ENCODE data around the gene CD38.
A peak's percentile ranks its signal among the peaks of the same experiment; 100 is the strongest.

Gene CD38

DNA sequence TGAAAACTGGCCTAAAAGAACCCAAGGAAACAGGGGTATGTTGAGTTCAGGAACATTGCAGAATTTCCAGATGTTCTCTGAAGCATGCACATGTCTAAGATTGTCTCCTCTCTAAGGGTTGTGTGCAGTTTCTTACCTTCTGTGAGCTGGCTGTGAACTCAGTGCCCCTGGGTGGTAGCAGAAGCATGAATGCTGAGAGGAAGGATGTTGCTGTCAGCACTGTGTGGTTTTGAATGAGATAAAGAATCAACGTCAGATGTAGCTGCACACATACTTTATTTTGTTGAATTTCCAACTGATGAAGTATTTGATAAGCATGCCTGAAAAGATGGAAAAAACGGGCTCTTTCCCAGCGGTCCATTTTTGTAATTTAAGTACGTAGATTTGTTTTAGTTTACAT is 23.8 kb upstream of the CD38 start:
- Histone ChIP-seq H3K4me1 (ENCODE audit: insufficient read depth, low read length) (peaks cover 64% of the 10 kb centered on the region), H4K20me1 (ENCODE audit: insufficient read depth, low read length) (no peaks in the 10 kb centered on the region), H3K9ac (ENCODE audit: low read depth, low read length) (peak overlapping the region; percentile 77), H3K27me3 (ENCODE audit: insufficient read depth, low read length, poor library complexity) (no peaks in the 10 kb centered on the region), H3K79me2 (ENCODE audit: insufficient read depth, low read length) (peaks cover 67% of the 10 kb centered on the region), H3K4me2 (ENCODE audit: insufficient read depth, low read length) (peak overlapping the region; percentile 70), H3K4me3 (ENCODE audit: low read depth in 1 of 2, low read length in 2 of 2) (peak overlapping the region in 1 of 2 experiments; percentile 60; a peak in 2 of 4 replicates), H3K36me3 (ENCODE audit: insufficient read depth, low read length) (peaks cover 13% of the 10 kb centered on the region), H3K9me3 (ENCODE audit: insufficient read depth, low read length, severe bottlenecking) (no peaks in the 10 kb centered on the region), H2AFZ (ENCODE audit: low read depth, low read length) (no peak overlapping the region), H3K27ac (ENCODE audit: low read length) (peak overlapping the region; percentile 96)
- TF ChIP-seq EZH2 (IDR thresholded peaks at IDR 0.05; ENCODE audit: borderline replicate concordance, low read depth, low read length, severe bottlenecking): no peak
- TF ChIP-seq, protein P1, sequence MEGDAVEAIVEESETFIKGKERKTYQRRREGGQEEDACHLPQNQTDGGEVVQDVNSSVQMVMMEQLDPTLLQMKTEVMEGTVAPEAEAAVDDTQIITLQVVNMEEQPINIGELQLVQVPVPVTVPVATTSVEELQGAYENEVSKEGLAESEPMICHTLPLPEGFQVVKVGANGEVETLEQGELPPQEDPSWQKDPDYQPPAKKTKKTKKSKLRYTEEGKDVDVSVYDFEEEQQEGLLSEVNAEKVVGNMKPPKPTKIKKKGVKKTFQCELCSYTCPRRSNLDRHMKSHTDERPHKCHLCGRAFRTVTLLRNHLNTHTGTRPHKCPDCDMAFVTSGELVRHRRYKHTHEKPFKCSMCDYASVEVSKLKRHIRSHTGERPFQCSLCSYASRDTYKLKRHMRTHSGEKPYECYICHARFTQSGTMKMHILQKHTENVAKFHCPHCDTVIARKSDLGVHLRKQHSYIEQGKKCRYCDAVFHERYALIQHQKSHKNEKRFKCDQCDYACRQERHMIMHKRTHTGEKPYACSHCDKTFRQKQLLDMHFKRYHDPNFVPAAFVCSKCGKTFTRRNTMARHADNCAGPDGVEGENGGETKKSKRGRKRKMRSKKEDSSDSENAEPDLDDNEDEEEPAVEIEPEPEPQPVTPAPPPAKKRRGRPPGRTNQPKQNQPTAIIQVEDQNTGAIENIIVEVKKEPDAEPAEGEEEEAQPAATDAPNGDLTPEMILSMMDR (IDR thresholded peaks at IDR 0.05; ENCODE audit: borderline replicate concordance, extremely low read depth, low read length, poor library complexity, severe bottlenecking): peak; percentile 62
- DNase-seq (peak; percentile 84), ATAC-seq (ENCODE audit: insufficient read depth, low read depth) (peak; percentile 75)

DNA sequence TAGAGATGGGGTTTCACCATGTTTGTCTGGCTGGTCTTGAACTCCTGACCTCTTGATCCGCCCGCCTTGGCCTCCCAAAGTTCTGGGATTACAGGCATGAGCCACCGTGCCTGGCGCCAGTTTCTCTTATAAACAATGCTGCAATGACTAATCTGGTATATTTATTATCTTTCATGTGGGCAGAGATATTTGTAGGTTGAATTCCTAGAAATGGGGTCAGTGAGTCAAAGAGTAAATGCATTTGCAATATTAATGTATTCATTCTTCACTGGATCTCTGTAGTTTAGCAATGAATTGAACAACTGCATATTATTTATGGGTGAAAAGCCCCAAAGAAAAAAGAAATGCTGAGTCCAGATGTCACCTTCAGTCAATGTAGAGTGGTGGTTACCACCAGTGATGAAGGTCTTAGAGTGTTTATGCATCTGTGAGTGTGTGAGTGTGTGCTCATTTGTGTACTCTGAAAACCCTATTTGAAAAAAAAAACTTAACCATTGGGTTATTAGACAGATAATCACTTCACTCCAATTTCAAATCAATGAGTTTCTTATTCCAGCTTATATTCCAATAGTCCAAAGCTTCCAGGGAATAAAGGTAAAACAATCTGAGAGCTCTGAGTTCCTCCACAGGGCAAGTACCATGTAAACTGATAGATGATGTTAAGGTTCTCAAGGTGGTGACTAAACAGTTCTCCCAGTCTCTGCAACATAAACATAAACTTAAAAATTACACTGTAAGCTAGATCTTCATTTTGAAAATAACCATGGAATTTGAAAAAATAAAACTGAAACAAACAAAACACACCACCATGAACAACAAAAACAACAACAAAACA is 22.6 kb upstream of the CD38 start:
- no peaks in the 10 kb centered on the region for H4K20me1 ChIP-seq (ENCODE audit: insufficient read depth, low read length)
- no peak overlapping the region for H2AFZ ChIP-seq (ENCODE audit: low read depth, low read length)
- ATAC-seq (ENCODE audit: insufficient read depth, low read depth) (0 out of 3 replicates have a peak, but pooled peaks have one; percentile 14), DNase-seq (peak; percentile 52)
- peaks cover 13% of the 10 kb centered on the region for H3K36me3 ChIP-seq (ENCODE audit: insufficient read depth, low read length)
- peak overlapping the region; percentile 96 for H3K27ac ChIP-seq (ENCODE audit: low read length)
- H3K4me3 ChIP-seq (ENCODE audit: low read depth in 1 of 2, low read length in 2 of 2): peak overlapping the region; percentile 56 to 60
- TF ChIP-seq EZH2 (IDR thresholded peaks at IDR 0.05; ENCODE audit: borderline replicate concordance, low read depth, low read length, severe bottlenecking): no peak
- TF ChIP-seq, protein P1 (IDR thresholded peaks at IDR 0.05; ENCODE audit: borderline replicate concordance, extremely low read depth, low read length, poor library complexity, severe bottlenecking): no peak
- peaks cover 70% of the 10 kb centered on the region for H3K79me2 ChIP-seq (ENCODE audit: insufficient read depth, low read length)
- peak overlapping the region; percentile 77 for H3K9ac ChIP-seq (ENCODE audit: low read depth, low read length)
- peaks cover 64% of the 10 kb centered on the region for H3K4me1 ChIP-seq (ENCODE audit: insufficient read depth, low read length)
- no peaks in the 10 kb centered on the region for H3K9me3 ChIP-seq (ENCODE audit: insufficient read depth, low read length, severe bottlenecking)
- no peaks in the 10 kb centered on the region for H3K27me3 ChIP-seq (ENCODE audit: insufficient read depth, low read length, poor library complexity)
- H3K4me2 ChIP-seq (ENCODE audit: insufficient read depth, low read length): peak overlapping the region; percentile 70

DNA sequence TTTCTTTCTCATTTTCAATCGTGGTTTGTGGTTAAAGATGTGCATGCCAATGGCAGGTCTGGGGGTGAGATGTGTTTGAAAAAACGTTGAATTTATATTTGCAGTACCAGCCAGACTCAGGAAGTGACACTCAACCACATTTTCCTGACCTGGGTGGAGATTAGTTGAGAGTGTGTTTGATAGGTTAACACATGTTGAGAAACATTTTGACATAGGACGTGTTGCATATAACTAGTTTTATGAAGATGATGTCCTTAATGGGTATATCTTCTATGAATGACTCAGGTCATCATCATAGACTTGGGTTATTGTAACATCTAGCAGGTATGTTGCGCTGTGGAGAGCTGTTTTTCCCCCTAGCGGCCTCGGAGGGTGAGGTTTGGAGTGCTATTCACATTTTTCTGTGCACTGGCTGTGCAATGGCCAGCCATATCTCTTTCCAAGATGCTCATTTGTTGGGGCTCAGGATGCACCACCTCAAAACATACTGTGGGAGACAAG is 21.7 kb upstream of the CD38 start:
- peak; percentile 86 for DNase-seq
- Histone ChIP-seq H3K27ac (ENCODE audit: low read length) (peak overlapping the region; percentile 96), H2AFZ (ENCODE audit: low read depth, low read length) (no peak overlapping the region), H3K4me2 (ENCODE audit: insufficient read depth, low read length) (peak overlapping the region; percentile 70), H3K79me2 (ENCODE audit: insufficient read depth, low read length) (peaks cover 68% of the 10 kb centered on the region), H3K27me3 (ENCODE audit: insufficient read depth, low read length, poor library complexity) (no peaks in the 10 kb centered on the region), H3K36me3 (ENCODE audit: insufficient read depth, low read length) (peaks cover 13% of the 10 kb centered on the region), H3K4me1 (ENCODE audit: insufficient read depth, low read length) (peaks cover 73% of the 10 kb centered on the region), H4K20me1 (ENCODE audit: insufficient read depth, low read length) (no peaks in the 10 kb centered on the region), H3K9me3 (ENCODE audit: insufficient read depth, low read length, severe bottlenecking) (no peaks in the 10 kb centered on the region), H3K4me3 (ENCODE audit: low read depth in 1 of 2, low read length in 2 of 2) (peak overlapping the region; percentile 56 to 60), H3K9ac (ENCODE audit: low read depth, low read length) (peak overlapping the region; percentile 77)
- peak; percentile 78 for ATAC-seq (ENCODE audit: insufficient read depth, low read depth)
- TF ChIP-seq, protein P1 (IDR thresholded peaks at IDR 0.05; ENCODE audit: borderline replicate concordance, extremely low read depth, low read length, poor library complexity, severe bottlenecking): peak; percentile 80
- no peak for TF ChIP-seq EZH2 (IDR thresholded peaks at IDR 0.05; ENCODE audit: borderline replicate concordance, low read depth, low read length, severe bottlenecking)
